IPS-18a (cell line): ENCODE measurements around the gene SNPH.
A peak's percentile ranks its signal among the peaks of the same experiment; 100 is the strongest.

Experiments
- H3K27ac ChIP-seq: one replicate; pipeline ENCODE4 v1.5.1; 2013; ENCODE audit warnings: low read length
- H3K27me3 ChIP-seq: one replicate; pipeline ENCODE4 v1.6.1; 2013; ENCODE audit warnings: mild to moderate bottlenecking, low read length; ENCODE audit not compliant: control insufficient read depth, insufficient read depth
- H3K36me3 ChIP-seq: one replicate; pipeline ENCODE4 v1.6.1; 2013; ENCODE audit warnings: low read depth, low read length; ENCODE audit not compliant: control insufficient read depth
- H3K4me1 ChIP-seq: one replicate; pipeline ENCODE4 v1.6.1; 2013; ENCODE audit warnings: low read depth, low read length; ENCODE audit not compliant: control insufficient read depth
- H3K4me3 ChIP-seq: one replicate; pipeline ENCODE4 v1.5.1; 2013; ENCODE audit warnings: low read length
- H3K9ac ChIP-seq: one replicate; pipeline ENCODE4 v1.6.1; 2013; ENCODE audit warnings: mild to moderate bottlenecking, low read length, moderate library complexity
- H3K9me3 ChIP-seq: one replicate; pipeline ENCODE4 v1.6.1; 2013; ENCODE audit warnings: low read depth, low read length; ENCODE audit not compliant: control insufficient read depth

SNPH gene

DNA sequence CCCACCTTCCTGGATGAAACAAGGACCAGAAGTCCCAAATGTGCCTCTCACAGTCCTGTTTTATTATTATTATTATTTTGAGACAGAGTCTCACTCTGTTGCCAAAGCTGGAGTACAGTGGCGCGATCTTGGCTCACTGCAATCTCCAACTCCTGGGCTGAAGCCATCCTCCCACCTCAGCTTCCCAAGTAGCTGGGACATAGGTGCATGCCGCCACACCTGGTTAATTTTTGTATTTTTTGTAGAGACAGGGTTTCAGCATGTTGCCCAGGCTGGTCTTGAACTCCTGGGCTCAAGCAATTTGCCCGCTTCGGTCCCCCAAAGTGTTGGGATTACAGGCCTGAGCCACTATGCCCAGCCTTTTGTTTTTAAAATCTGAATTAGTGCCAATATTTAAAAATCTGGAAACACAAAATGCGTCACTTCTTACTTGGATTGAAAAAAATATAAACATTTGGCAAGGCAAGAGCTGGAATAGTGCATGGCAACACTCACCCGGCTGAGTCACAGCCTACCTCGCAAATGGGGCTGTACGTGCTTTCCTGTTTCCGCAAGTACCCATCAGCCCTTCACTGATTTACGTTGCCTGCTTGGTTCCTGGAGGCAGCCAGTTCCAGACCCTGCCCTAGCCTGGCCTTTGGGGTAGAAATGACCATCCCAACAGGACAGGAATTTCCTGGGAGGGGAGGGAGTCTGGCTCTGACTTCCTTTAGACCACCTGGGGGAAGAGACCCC lies 56.6 kb downstream of the SNPH start:
- Histone ChIP-seq H3K4me1 (peaks cover 11% of the 10 kb centered on the region), H3K27ac (no peak overlapping the region)

DNA sequence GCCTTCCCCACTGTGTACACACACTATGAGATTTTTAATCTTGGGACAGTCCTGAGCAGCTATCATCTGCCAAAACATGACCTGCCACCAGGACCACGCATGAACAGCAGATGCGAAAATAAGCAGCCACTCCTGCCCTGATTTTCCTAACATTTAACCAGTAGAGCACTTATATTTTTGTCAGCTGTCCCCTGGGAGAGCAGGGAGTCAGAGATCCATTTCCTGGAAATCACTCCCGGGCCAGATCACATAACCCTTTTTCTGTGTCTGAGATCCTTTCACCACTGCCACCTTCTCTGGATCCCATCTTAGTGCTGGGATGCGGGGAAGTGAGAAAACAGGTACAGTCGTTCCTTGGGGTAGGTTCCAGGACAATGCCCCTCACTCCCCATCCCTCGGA lies 57.2 kb downstream of the SNPH start:
- no peak overlapping the region for H3K27ac ChIP-seq
- H3K9ac ChIP-seq = no peak overlapping the region
- no peaks in the 10 kb centered on the region for H3K27me3 ChIP-seq
- peaks cover 11% of the 10 kb centered on the region for H3K4me1 ChIP-seq
- H3K36me3 ChIP-seq = no peaks in the 10 kb centered on the region
- no peak overlapping the region for H3K4me3 ChIP-seq
- no peaks in the 10 kb centered on the region for H3K9me3 ChIP-seq

More for the DNA sequence above, 56.6 kb downstream of the SNPH start:
- Histone ChIP-seq H3K9me3 (no peaks in the 10 kb centered on the region), H3K9ac (no peak overlapping the region), H3K36me3 (no peaks in the 10 kb centered on the region), H3K27me3 (no peaks in the 10 kb centered on the region), H3K4me3 (no peak overlapping the region)

DNA sequence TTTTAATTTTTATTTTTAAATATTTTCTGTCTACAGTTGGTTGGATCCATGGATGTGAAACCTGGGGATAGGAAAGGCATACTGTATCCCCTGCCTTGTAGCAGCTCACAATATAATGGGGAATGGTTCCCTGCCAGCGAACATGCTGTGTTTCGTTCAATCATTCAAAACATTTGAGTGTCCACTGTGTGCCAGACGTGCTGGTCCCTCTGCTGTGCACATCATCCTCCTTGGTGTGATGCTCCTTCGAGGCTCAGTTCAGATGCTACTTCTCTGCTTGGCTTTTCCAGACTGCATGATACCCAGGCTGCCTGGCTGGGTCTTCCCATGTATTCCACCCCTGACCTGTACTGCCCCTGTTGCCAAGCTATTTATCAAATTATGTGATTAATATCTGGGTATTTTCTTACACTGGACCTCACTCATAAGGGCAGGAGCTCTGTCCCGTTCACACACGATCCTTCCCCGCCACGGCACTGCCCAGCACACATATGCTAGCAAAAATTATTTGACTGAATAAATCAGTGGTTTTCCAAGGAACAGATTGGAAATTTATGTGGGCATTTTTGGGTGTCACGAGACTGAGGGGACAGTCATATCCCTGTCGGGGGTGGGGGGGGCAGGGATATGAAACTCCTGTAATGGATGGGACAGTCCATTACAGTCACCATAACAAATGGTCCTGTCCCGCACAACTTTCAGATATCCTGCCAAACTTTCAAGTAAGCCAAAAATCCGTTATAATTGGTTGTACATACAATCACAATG lies 57.9 kb downstream of the SNPH start:
- Histone ChIP-seq H3K9ac (no peak overlapping the region), H3K4me3 (no peak overlapping the region), H3K27ac (no peak overlapping the region), H3K4me1 (peaks cover 11% of the 10 kb centered on the region), H3K9me3 (no peaks in the 10 kb centered on the region), H3K36me3 (no peaks in the 10 kb centered on the region), H3K27me3 (no peaks in the 10 kb centered on the region)

DNA sequence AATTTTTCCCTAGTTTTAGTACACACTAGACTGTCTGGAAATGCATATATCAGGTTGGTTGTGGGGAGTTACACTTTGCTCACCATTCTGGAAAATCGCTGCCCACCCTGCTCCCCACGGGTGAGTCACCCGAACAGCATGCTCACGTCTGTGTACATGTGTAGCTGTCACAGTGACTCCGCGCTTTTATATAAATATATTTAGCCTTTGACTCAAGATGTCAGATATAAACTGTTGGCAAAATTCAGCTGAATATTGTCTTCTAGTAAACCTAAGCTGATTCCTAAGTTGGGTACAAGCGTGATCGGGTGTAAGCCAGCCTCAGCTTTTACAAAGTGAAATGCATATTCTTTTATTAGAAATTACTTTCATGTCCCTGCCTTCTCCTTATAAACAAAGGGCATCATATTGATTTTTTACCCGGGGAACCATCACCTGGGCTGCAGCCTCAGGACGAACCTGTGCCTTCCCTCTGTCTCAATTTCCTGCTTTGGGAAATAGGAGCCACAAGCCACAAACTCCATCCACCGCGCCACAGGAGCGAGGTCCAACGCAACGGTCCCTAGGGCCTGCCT lies 58.6 kb downstream of the SNPH start:
- no peaks in the 10 kb centered on the region for H3K36me3 ChIP-seq
- H3K9me3 ChIP-seq = no peaks in the 10 kb centered on the region
- H3K4me3 ChIP-seq = peak overlapping the region; percentile 96
- H3K4me1 ChIP-seq = peaks cover 11% of the 10 kb centered on the region
- peak overlapping the region; percentile 94 for H3K27ac ChIP-seq
- no peaks in the 10 kb centered on the region for H3K27me3 ChIP-seq
- peak overlapping the region; percentile 99 for H3K9ac ChIP-seq

DNA sequence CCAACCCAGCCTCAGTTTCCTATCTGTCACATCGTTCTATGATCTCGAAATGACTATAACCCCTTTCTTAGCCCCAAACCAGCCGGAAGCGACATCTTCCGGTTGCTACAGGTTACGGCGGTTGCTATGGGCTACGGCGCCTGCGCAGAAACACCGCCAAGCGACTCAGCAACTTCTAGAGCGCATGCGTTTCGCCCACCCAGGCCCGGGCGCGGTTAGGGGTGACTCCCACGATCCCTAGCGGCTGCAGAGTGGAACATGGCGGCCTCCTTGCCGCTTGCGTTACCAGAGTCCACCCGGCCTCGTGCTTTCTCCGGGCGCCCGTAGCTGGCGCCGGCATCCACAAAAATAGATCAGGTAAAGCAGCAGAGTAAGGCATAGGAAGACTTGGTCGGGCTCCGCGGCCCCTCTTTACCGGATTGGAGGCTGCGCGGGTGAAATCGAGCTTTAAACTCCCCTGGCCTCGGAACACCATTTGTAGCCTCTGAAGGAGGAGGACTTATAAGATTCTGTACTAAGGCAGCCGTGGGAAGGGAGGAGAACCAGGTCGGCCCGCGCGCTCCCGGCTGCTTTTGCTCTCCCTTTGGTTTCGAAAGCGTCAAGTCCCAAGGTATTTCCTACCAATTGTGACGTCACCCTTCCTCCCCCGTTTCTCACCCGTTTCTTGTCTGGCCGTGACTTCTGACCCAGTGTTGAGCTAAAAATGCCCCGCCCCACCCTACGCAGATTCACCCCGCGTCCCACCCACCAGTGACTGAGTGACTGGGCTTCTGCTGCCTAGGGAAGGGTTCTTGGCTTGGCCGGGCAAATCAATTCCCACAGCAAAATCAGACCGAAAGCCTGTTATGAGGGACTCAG lies 59.3 kb downstream of the SNPH start:
- peak overlapping the region; percentile 96 for H3K4me3 ChIP-seq
- peak overlapping the region; percentile 99 for H3K9ac ChIP-seq
- peaks cover 11% of the 10 kb centered on the region for H3K4me1 ChIP-seq
- peak overlapping the region; percentile 94 for H3K27ac ChIP-seq
- H3K27me3 ChIP-seq = no peaks in the 10 kb centered on the region
- H3K9me3 ChIP-seq = no peaks in the 10 kb centered on the region
- no peaks in the 10 kb centered on the region for H3K36me3 ChIP-seq

DNA sequence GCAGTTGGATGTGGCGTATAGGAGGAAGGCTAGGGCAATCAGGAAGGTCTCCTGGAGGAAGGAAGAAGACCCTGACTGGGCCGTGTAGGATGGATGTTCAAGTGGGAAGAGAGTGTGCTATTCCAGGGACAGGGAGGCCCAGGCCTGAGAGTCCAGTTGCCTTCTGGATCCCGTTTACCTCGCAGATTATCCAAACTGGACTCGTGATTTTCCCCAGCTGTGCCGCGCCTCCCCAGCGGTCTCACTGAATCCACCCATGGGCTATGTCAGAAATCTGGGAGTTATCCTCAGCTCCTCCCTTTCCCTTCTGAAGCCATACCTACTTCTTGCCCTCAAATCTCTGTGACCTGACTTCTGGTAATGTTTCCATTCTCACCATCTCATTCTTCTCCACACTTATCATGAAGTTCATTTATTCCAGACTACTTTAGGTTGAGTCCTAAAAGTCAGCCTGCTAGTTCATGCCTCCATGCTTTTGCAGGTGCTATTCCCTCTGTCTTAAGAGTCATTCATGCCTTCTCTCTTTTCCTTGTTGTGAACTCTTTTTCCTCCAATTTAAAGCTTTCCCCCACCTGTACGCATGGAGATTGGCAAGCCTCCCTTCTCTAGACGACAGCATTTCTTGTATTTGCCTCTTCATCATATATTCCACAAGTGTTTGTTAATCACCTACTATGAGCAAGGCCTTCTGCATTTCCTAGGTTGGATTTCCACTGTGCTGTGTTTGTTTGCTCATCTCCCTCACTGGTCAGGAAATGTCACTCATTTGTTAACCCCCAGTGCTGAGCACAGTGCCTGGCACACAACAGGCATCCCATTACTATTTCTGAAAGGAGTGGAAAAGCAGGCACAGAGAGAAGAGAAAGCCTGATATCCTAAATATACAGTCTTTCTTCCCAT lies 60.2 kb downstream of the SNPH start:
- Histone ChIP-seq H3K27me3 (no peaks in the 10 kb centered on the region), H3K9ac (peak overlapping the region; percentile 99), H3K9me3 (no peaks in the 10 kb centered on the region), H3K36me3 (no peaks in the 10 kb centered on the region), H3K4me3 (peak overlapping the region; percentile 96), H3K27ac (peak overlapping the region; percentile 94), H3K4me1 (peaks cover 11% of the 10 kb centered on the region)

DNA sequence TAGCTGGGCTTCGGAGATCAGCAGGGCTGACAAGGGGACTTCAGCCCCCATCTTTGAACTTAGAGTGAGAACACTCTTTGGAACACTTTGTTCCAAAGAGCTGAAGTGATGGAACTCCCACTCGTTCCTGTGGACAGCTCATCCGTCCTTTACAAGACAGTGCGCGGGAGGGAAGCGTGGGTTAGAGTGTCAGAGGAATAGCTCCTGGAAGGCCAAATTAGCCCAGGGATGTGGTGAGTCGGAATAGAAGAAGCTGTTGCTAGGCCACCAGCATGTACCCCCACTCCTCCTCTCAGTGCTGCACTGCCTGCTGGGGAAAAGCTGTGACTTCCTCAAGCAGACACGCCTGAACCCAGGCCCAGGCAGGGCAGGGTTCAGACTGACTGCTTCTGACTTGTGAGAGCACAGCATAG lies 61.2 kb downstream of the SNPH start:
- H3K36me3 ChIP-seq = no peaks in the 10 kb centered on the region
- no peaks in the 10 kb centered on the region for H3K27me3 ChIP-seq
- H3K9me3 ChIP-seq = no peaks in the 10 kb centered on the region
- no peak overlapping the region for H3K27ac ChIP-seq
- peaks cover 11% of the 10 kb centered on the region for H3K4me1 ChIP-seq
- H3K9ac ChIP-seq = no peak overlapping the region
- H3K4me3 ChIP-seq = no peak overlapping the region

DNA sequence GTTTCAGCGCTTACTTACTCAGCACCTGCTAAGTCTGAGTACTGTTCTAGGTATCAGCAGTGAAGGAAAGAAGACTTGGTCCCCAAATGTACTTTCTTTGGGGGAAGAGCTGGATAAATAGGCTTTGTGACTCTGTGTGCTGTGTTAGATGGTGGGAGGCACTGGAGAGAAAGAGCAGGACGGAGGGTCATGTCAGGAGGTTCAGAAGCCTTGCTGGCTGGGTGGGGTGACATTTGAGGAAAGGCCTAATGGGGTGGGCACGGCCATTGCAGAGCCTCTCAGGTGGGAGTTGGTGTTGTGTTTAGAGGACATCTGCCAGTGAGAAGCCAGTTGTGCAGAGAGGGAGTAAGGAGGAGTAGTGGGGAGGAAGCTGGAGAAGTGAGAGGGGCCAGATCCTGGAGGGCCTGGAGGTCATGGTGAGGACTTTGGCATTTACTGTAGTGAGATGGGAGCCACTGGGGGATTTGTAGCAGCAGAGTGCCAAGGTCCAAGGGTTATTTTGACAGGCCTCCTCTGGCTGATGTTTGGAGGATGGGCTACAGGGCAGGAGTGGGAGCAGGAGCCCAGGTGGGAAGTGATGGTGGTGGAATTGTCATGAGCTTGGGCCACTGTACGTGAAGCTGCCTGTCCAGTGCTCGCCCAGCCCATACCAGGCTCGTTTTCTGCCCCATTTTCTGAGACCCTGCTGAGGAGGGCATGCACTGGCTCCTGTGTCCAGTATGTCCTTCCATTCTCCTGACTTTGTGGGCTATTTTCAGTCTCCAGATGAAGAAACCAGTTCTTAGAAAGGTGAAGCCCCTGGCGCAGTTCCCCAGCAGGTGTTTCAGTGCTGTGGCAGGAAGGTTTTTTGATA lies 62.0 kb downstream of the SNPH start:
- Histone ChIP-seq H3K36me3 (no peaks in the 10 kb centered on the region), H3K4me1 (peaks cover 11% of the 10 kb centered on the region), H3K27ac (no peak overlapping the region), H3K9ac (no peak overlapping the region), H3K4me3 (no peak overlapping the region), H3K27me3 (no peaks in the 10 kb centered on the region), H3K9me3 (no peaks in the 10 kb centered on the region)

DNA sequence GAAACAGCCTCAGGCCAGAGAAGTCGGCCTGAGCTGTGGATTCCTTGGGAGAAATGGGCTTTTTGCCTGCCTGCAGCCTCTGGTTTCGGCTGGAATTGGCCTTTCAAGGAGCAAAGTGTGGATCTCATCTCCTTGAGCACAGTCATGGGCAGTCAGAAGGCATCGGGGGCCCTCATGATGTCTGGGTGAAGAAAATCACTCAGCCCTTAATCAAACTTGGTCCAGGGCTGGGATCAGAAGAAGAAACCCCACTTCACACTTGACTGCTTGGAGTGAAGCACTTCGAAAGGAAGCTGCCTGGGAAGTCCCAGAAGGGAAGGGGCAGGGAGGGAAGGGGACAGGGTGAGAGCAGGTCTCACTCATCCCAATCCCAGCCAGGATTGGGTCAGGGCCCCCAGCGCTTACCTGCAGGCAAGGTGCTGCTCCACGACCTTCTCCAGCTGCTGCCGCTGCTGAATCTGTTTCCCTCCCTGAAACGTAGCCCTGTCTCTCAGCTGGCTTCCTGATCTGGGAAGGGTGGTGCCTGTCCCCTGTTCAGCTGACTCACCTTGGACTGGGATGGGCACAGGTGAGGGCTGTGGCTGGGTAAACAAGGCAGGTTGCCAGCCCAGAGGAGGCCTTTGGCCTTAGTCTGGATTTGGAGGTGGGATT lies 62.7 kb downstream of the SNPH start, which contains the start of gene SDCBP2:
TSS of gene SDCBP2 (minus strand) at position 460 of the 651 bp plus-strand sequence. CDS start 8,723 bp downstream, outside the sequence.
- Histone ChIP-seq H3K4me1 (peaks cover 11% of the 10 kb centered on the region), H3K27ac (no peak within 1 kb of the TSS)

More for the DNA sequence above, 62.7 kb downstream of the SNPH start, which contains the start of gene SDCBP2:
- no peaks in the 10 kb centered on the region for H3K27me3 ChIP-seq
- H3K36me3 ChIP-seq = no peaks in the 10 kb centered on the region
- no peak within 1 kb of the TSS for H3K4me3 ChIP-seq
- no peak within 1 kb of the TSS for H3K9ac ChIP-seq
- no peaks in the 10 kb centered on the region for H3K9me3 ChIP-seq
